ENCODE data around the gene PSMA2. TPM values are rescaled to one million over a fixed set of nuclear protein-coding genes. Genes with fewer than 3 reads are reported as not detected.

Gene PSMA2
- total RNA-seq, 4 donors from 2014 or later = 42.2 to 71.2 (median 63.8) TPM

DNA sequence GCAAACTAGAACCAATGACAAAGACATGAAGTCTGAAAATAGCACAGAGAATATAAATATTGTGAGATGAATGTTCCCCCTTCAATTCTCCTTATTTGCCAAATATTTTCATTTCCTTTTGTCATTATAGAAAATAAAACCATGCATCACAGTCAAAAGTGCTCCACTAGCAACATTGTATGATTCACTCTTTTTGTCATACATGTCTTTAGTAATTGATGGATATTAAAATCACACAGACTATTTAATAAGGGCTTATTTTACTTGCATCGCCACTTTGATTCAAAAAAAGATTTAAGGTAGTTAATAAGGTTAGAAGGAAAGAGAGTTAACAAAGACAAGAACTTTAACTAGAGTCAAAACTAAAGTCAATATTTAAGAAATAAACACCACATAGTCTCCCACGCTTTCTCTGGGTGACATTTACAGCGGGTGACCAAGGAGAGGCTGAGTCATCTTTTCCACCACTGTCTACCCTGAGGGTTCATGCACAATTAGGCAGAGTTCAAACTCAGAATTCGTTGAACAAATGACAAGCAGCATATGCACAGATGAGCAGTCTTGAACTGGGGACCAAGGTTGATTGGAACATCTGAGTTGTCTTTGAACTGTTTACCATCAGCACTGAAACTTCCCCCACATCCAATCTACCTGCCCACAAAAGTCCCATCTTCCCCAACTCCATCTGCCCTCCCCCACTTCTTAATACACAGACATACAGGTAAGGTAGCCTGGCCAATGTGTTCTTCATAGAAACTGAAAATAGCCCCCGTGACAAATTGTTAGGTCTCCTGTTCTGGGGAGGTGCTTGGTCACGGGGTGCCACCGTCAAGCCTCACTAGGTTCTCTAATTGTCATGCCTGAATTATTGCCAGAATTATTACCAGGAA, 62.6 kb downstream of the PSMA2 start:
- H3K4me3 ChIP-seq (replicated peaks in 1 of 3) = no peak overlapping the region
- H3K36me3 ChIP-seq = no peaks in the 10 kb centered on the region
- no peaks in the 10 kb centered on the region for H3K27me3 ChIP-seq
- DNase-seq = no peak
- no peaks in the 10 kb centered on the region for H3K9me3 ChIP-seq
- no peak overlapping the region for H3K27ac ChIP-seq
- 74 to 81% methylated on average over 7 of the region's 7 CpGs for whole genome bisulfite sequencing, 2 donors
- TF ChIP-seq, protein P1, sequence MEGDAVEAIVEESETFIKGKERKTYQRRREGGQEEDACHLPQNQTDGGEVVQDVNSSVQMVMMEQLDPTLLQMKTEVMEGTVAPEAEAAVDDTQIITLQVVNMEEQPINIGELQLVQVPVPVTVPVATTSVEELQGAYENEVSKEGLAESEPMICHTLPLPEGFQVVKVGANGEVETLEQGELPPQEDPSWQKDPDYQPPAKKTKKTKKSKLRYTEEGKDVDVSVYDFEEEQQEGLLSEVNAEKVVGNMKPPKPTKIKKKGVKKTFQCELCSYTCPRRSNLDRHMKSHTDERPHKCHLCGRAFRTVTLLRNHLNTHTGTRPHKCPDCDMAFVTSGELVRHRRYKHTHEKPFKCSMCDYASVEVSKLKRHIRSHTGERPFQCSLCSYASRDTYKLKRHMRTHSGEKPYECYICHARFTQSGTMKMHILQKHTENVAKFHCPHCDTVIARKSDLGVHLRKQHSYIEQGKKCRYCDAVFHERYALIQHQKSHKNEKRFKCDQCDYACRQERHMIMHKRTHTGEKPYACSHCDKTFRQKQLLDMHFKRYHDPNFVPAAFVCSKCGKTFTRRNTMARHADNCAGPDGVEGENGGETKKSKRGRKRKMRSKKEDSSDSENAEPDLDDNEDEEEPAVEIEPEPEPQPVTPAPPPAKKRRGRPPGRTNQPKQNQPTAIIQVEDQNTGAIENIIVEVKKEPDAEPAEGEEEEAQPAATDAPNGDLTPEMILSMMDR (IDR thresholded peaks at IDR 0.05) = no peak
- TF ChIP-seq POLR2A (IDR thresholded peaks at IDR 0.05) = no peak
- intact Hi-C loops (cut with DNase I) = no loop called here
- no peaks in the 10 kb centered on the region for H3K4me1 ChIP-seq

- H3K4me3 ChIP-seq (replicated peaks in 1 of 3) = no peak overlapping the region
- WGBS, 2 donors = 78 to 82% methylated on average over 1 of the region's 1 CpG
- H3K27me3 ChIP-seq = no peaks in the 10 kb centered on the region
- H3K36me3 ChIP-seq = no peaks in the 10 kb centered on the region
- intact Hi-C loops (cut with DNase I) = no loop called here
- H3K4me1 ChIP-seq = no peaks in the 10 kb centered on the region
- no peak overlapping the region for H3K27ac ChIP-seq
- H3K9me3 ChIP-seq = no peaks in the 10 kb centered on the region
- no peak for DNase-seq
- no peak for TF ChIP-seq POLR2A (IDR thresholded peaks at IDR 0.05)
- TF ChIP-seq, protein P1 (IDR thresholded peaks at IDR 0.05) = no peak
These were observed 63.5 kb downstream of the PSMA2 start for GRCh38 chr7:42868480-42868879.

Other genes starting within 250 kb of the PSMA2 start
- gene C7orf25, start 20.1 kb downstream of the PSMA2 start, total RNA-seq = 10 to 100 TPM; 12.5 to 18.9 (median 14.9) TPM
- gene MRPL32, start 202 bp upstream of the PSMA2 start, total RNA-seq = 10 to 100 TPM; 49.4 to 68.7 (median 56.9) TPM
- 1 to 10 TPM in 3 of 4 donors, under 1 TPM in 1; 0.67 to 4.7 (median 2.3) TPM for gene HECW1, start 180.5 kb upstream of the PSMA2 start, total RNA-seq